ENCODE measurements around the gene WFIKKN2. TPM values are rescaled to one million over a fixed set of nuclear protein-coding genes. Genes with fewer than 3 reads are reported as not detected.

The WFIKKN2 gene
- total and polyA plus RNA-seq, 2 of the 13 experiments (the other 11 are each of a cell fraction or from before 2014, with no cell fraction given) = not detected

- TF ChIP-seq ZBTB10 (CRISPR knock-in tag; IDR thresholded peaks at IDR 0.05; ENCODE audit: borderline replicate concordance) (peak; percentile 68; the same call in 1 of the 2 replicates), HIVEP1 (CRISPR knock-in tag; IDR thresholded peaks at IDR 0.05) (peak; percentile 81), EP300 (IDR thresholded peaks at IDR 0.05; ENCODE audit: low read depth in 2 of 2, low read length in 2 of 2) (peak in 1 of 2 experiments; percentile 76; a peak in 3 of 4 replicates), EP300 (CRISPR knock-in tag; IDR thresholded peaks at IDR 0.05; ENCODE audit: borderline replicate concordance) (no peak), ISX (CRISPR knock-in tag; conservative IDR thresholded peaks at IDR 0.05) (0 out of 2 replicates have a peak, but pooled peaks have one; percentile 31), PAX8 (CRISPR knock-in tag; IDR thresholded peaks at IDR 0.05; ENCODE audit: borderline replicate concordance) (peak; percentile 78; the same call in 1 of the 2 replicates), XRCC5 (optimal IDR thresholded peaks at IDR 0.05; ENCODE audit: low read length) (peak; percentile 70), PBX3 (CRISPR knock-in tag; IDR thresholded peaks at IDR 0.05; ENCODE audit: borderline replicate concordance) (0 out of 2 replicates have a peak, but pooled peaks have one; percentile 9), ZNF276 (CRISPR knock-in tag; IDR thresholded peaks at IDR 0.05; ENCODE audit: low read depth) (no peak), HMGXB4 (CRISPR knock-in tag; IDR thresholded peaks at IDR 0.05; ENCODE audit: borderline replicate concordance in 1 of 2, low read depth in 1 of 2) (peak in 1 of 2 experiments; percentile 85; a peak in 3 of 4 replicates), BRF2 (CRISPR knock-in tag; IDR thresholded peaks at IDR 0.05) (0 out of 2 replicates have a peak, but pooled peaks have one; percentile 7), SMAD1 (CRISPR knock-in tag; IDR thresholded peaks at IDR 0.05; ENCODE audit: borderline replicate concordance, low read depth) (0 out of 2 replicates have a peak, but pooled peaks have one; percentile 28), ZNF691 (CRISPR knock-in tag; IDR thresholded peaks at IDR 0.05; ENCODE audit: borderline replicate concordance, low read depth) (peak; percentile 81; the same call in 1 of the 2 replicates)
Measured at GRCh38 chr17:50867363-50868139, 32.2 kb downstream of the WFIKKN2 start (continued).
